Thyroid gland (tissue), 4 donors: ENCODE data around the gene SPECC1. TPM values are rescaled to one million over a fixed set of nuclear protein-coding genes. Genes with fewer than 3 reads are reported as not detected.

Experiments used
- DNase-seq, 2 donors: peaks; one replicate each; pipeline ENCODE4 v3.0.0-alpha.2; 2019
- H3K27ac ChIP-seq, 3 donors: fragments of 200-600 bp; sonication (generic); 1 replicate in 2 of 3; 2 replicates in 1 of 3; pipeline ENCODE4 v1.5.1; 2016 to 2019; ENCODE audit warnings: mild to moderate bottlenecking in 1 of 3, moderate library complexity in 1 of 3
- H3K27me3 ChIP-seq: fragments of 200-600 bp; sonication (generic); one replicate; pipeline ENCODE4 v1.5.1; 2019
- H3K36me3 ChIP-seq, 2 donors: fragments of 200-600 bp; sonication (generic); one replicate each; pipeline ENCODE4 v1.5.1; 2016 to 2019
- H3K4me1 ChIP-seq, 2 donors: fragments of 200-600 bp; sonication (generic); one replicate each; pipeline ENCODE4 v1.5.1; 2017 to 2019
- H3K4me3 ChIP-seq, 3 donors: fragments of 200-600 bp; sonication (generic); replicated peaks in 1 of 3; 1 replicate in 2 of 3; 2 replicates in 1 of 3; pipeline ENCODE4 v1.5.1; 2016; ENCODE audit warnings: mild to moderate bottlenecking in 1 of 3
- H3K9me3 ChIP-seq: fragments of 200-600 bp; sonication (generic); one replicate; pipeline ENCODE4 v1.5.1; 2017
- POLR2A ChIP-seq, 2 donors: fragments of 450-650 bp; IDR thresholded peaks; one replicate each; pipeline ENCODE4 v1.6.1; 2017; ENCODE audit warnings: antibody characterized with exemption in 2 of 2, mild to moderate bottlenecking in 2 of 2, moderate library complexity in 1 of 2
- WGBS, 2 donors: methylation state at CpG; one replicate each; pipeline ENCODE4 v1.1.5; 2017; 5-methylcytosine and 5-hydroxymethylcytosine counted together
- intact Hi-C: fragments of 100-400 bp; cut with DNase I; formaldehyde crosslinking; loops from one replicate; pipeline ENCODE4 v1.15.1; 2023
- total RNA-seq, 4 donors: library from RNA; depleted of rRNA; stranded (reverse); fragments of >200 nt; gene quantifications; one replicate each; pipeline ENCODE4 v1.2.3, GENCODE V29; 2016
- TF ChIP-seq, protein P1 (sequence below), 6 experiments: fragments of 200-600 bp in 3 of 6; fragments of 450-650 bp in 3 of 6; sonication (generic) in 3 of 6; IDR thresholded peaks; one replicate each; pipeline ENCODE4 v1.5.1; 2016 to 2019; ENCODE audit warnings: antibody characterized with exemption in 6 of 6, mild to moderate bottlenecking in 2 of 6, inconsistent platforms in 1 of 6, moderate library complexity in 1 of 6

The SPECC1 gene
- total RNA-seq, 4 donors from 2014 or later, result 19.8 to 41.5 (median 24.4) TPM

DNA sequence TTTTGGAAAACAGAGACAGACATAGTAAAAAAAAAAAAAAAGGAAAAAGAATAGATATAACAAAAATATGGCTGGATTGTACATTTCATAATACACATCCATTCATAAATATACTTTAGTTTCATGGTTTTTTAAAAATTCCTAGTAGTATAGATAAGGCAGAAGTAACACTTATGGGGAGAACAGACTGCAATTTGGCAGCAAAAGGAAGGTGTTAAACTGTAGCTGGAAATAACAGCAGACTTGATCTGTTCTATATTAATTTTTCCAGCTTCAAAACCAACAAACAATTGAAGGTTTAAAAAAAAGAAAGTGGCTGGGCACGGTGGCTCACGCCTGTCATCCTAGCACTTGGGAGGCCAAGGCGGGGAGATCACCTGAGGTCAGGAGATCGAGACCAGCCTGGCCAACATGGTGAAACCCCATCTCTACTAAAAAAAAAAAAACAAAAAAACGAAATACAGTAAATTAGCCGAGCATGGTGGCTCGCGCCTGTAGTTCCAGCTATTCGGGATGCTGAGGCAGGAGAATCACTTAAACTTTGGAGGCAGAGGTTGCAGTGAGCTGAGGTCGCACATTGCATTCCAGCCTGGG, 191.8 kb downstream of the SPECC1 start:
- H3K4me1 ChIP-seq, result no peaks in the 10 kb centered on the region
- no peaks in the 10 kb centered on the region for H3K9me3 ChIP-seq
- no peak overlapping the region for H3K27ac ChIP-seq
- no peak for DNase-seq
- WGBS, 2 donors, result 92% methylated on average over 10 of the region's 10 CpGs
- intact Hi-C loops, result no loop called here
- H3K4me3 ChIP-seq, result no peak overlapping the region
- no peaks in the 10 kb centered on the region for H3K36me3 ChIP-seq
- no peaks in the 10 kb centered on the region for H3K27me3 ChIP-seq
- TF ChIP-seq POLR2A (IDR thresholded peaks at IDR 0.05), result no peak
- TF ChIP-seq, protein P1, sequence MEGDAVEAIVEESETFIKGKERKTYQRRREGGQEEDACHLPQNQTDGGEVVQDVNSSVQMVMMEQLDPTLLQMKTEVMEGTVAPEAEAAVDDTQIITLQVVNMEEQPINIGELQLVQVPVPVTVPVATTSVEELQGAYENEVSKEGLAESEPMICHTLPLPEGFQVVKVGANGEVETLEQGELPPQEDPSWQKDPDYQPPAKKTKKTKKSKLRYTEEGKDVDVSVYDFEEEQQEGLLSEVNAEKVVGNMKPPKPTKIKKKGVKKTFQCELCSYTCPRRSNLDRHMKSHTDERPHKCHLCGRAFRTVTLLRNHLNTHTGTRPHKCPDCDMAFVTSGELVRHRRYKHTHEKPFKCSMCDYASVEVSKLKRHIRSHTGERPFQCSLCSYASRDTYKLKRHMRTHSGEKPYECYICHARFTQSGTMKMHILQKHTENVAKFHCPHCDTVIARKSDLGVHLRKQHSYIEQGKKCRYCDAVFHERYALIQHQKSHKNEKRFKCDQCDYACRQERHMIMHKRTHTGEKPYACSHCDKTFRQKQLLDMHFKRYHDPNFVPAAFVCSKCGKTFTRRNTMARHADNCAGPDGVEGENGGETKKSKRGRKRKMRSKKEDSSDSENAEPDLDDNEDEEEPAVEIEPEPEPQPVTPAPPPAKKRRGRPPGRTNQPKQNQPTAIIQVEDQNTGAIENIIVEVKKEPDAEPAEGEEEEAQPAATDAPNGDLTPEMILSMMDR (IDR thresholded peaks at IDR 0.05), result no peak

DNA sequence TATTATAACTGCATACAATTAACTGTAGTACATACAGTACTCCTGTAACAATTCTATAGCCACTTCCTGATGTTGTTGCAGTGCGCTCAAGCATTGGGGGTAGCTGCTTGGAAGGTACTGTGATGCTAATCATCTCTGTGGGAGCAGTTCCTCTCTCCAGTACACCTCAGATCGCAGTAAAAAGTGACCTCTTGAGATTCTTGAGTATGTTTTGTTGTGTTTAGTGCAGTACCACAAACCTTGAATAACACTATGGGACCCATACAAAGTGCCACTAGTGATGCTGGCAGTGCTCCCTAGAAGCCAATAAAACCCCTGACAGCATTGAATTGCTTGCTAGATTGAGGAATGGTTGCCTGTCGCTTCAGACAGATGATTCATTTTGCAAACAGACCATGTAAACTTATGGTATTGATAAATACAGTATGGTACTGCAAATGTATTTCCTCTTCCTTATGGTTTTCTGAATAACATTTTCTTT, 193.0 kb downstream of the SPECC1 start:
- Histone ChIP-seq H3K27me3 (no peaks in the 10 kb centered on the region), H3K36me3 (no peaks in the 10 kb centered on the region), H3K27ac (no peak overlapping the region), H3K4me1 (peaks cover 0 to 6% of the 10 kb centered on the region in 2 donors), H3K4me3 (no peak overlapping the region), H3K9me3 (no peaks in the 10 kb centered on the region)
- no peak for DNase-seq
- WGBS, 2 donors, result 50 to 55% methylated on average over 3 of the region's 3 CpGs
- no peak for TF ChIP-seq POLR2A (IDR thresholded peaks at IDR 0.05)
- TF ChIP-seq, protein P1 (IDR thresholded peaks at IDR 0.05), result no peak
- intact Hi-C loops, result no loop called here

DNA sequence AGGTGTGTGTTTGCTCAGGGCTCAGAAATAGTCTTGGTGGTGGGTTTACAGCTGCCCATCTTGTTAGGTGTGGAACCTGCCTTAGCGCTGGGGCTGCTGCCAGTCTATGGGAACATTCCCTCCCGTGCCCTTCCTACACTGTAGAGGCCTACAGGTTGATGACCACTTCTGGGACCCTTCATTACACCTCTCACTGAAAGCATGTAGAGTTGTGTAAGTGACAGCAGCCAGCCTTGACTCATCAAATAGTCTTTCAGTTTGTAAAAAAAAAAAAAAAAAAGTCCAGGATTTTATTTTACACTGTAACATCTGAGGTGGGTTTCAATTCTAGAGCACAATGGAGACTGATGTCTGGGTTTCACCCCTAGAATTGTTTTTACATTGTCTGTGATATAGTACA, 193.9 kb downstream of the SPECC1 start:
- H3K4me1 ChIP-seq, result peaks cover 0 to 6% of the 10 kb centered on the region in 2 donors
- intact Hi-C loops, result no loop called here

DNA sequence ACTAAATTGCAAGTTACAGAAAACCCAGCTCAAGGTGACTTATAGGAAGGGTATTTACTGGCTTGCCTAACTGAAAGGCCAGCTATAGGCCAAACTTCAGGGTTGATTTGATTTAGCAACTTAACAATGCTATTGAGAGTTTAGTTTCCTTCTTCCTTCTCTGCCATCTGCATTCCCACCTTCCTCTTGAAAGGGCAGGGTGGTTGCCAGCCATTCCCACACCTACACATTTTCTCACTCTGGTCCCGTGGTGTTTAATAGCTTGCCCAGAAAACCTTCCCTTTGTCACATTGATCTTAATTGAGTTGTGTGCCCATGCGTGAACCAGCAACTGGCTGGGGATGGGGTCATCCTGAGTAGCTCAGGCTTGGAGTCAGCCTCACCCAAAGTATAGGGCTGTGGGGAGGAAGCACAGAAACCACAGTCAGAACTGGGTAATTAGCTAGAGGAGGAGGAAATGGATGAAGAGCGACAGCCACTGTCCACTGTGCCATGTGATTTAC, 194.7 kb downstream of the SPECC1 start:
- Histone ChIP-seq H3K27ac (no peak overlapping the region), H3K27me3 (no peaks in the 10 kb centered on the region), H3K36me3 (no peaks in the 10 kb centered on the region), H3K9me3 (no peaks in the 10 kb centered on the region), H3K4me3 (no peak overlapping the region), H3K4me1 (peaks cover 0 to 6% of the 10 kb centered on the region in 2 donors)
- intact Hi-C loops, result no loop called here
- 90 to 94% methylated on average over 3 of the region's 3 CpGs for WGBS, 2 donors
- DNase-seq, result no peak
- TF ChIP-seq, protein P1 (IDR thresholded peaks at IDR 0.05), result no peak
- TF ChIP-seq POLR2A (IDR thresholded peaks at IDR 0.05), result no peak

More for the DNA sequence above, 193.9 kb downstream of the SPECC1 start:
- Histone ChIP-seq H3K27ac (no peak overlapping the region), H3K4me3 (no peak overlapping the region), H3K27me3 (no peaks in the 10 kb centered on the region), H3K36me3 (no peaks in the 10 kb centered on the region), H3K9me3 (no peaks in the 10 kb centered on the region)
- 92 to 100% methylated on average over 2 of the region's 2 CpGs for WGBS, 2 donors
- no peak for DNase-seq
- TF ChIP-seq, protein P1 (IDR thresholded peaks at IDR 0.05), result no peak
- no peak for TF ChIP-seq POLR2A (IDR thresholded peaks at IDR 0.05)

DNA sequence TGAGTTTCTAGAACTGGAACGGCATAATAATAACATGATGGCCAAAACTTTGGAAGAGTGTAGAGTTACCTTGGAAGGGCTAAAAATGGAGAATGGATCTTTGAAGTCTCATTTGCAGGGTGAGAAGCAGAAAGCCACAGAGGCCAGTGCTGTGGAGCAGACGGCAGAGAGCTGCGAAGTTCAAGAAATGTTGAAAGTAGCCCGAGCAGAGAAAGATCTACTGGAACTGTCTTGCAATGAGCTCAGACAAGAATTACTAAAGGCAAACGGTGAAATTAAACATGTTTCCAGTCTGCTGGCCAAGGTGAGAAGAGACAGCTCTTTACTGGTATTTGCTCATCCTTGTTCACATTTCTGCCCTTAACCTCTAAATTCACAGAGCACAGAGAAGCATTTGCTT, 196.4 kb downstream of the SPECC1 start:
- intact Hi-C loops, result no loop called here
- Histone ChIP-seq H3K9me3 (no peaks in the 10 kb centered on the region), H3K27me3 (no peaks in the 10 kb centered on the region), H3K4me3 (no peak overlapping the region), H3K27ac (no peak overlapping the region), H3K36me3 (no peaks in the 10 kb centered on the region), H3K4me1 (peaks cover 0 to 6% of the 10 kb centered on the region in 2 donors)
- no peak for TF ChIP-seq POLR2A (IDR thresholded peaks at IDR 0.05)
- TF ChIP-seq, protein P1 (IDR thresholded peaks at IDR 0.05), result no peak
- 76 to 82% methylated on average over 5 of the region's 5 CpGs for WGBS, 2 donors
- no peak for DNase-seq
